ENCODE results near the gene CDC25B.
A peak's percentile ranks its signal among the peaks of the same experiment; 100 is the strongest.

Gene CDC25B

DNA sequence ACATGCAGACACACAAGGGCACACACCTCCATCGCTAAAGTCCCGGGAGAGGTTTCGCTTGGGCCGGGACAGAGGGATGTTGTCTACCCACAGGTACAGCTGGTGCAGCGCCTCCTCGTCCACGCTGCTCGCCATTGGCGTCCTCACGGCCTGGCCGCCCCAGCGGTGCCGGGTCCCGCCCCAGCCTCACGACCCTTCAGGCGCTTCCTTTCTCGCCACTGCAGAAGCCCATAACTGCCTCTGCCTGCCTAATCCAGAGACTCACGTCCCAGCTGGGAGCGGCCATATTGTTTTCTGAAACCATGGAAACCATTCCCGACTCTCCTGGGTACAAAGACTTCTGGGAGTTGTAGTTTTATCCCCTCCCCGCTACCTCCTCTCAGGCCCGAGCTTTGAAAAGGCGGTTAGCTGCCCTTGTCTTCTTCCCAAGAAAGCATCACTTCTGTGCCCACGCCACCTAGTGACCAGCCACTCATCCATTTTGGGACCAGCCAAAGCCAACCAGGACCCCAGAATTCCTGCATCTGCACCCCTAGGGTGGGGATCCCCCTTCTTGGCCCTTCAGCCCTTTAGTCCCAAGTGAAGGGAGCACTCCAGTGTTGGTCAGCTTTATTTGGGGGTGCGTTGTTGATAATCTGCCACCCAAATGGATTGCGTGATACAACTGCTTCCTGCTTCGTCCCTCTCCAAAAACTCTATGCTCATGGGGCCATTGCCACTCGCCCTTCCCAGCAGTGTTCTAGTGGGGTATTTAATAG lies 14.8 kb upstream of the CDC25B start, which contains the start of gene SPEF1 (continued):
- TF ChIP-seq, protein P1, sequence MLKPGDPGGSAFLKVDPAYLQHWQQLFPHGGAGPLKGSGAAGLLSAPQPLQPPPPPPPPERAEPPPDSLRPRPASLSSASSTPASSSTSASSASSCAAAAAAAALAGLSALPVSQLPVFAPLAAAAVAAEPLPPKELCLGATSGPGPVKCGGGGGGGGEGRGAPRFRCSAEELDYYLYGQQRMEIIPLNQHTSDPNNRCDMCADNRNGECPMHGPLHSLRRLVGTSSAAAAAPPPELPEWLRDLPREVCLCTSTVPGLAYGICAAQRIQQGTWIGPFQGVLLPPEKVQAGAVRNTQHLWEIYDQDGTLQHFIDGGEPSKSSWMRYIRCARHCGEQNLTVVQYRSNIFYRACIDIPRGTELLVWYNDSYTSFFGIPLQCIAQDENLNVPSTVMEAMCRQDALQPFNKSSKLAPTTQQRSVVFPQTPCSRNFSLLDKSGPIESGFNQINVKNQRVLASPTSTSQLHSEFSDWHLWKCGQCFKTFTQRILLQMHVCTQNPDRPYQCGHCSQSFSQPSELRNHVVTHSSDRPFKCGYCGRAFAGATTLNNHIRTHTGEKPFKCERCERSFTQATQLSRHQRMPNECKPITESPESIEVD (tag by site-specific recombination; IDR thresholded peaks at IDR 0.05): no peak
- TF ChIP-seq ZNF239 (tag by site-specific recombination; IDR thresholded peaks at IDR 0.05) (no peak), ZSCAN30 (tag by site-specific recombination; IDR thresholded peaks at IDR 0.05) (peak; percentile 63), ZNF670 (tag by site-specific recombination; IDR thresholded peaks at IDR 0.05; ENCODE audit: low read depth) (no peak), SCRT2 (tag by site-specific recombination; IDR thresholded peaks at IDR 0.05) (no peak), TRIM28 (IDR thresholded peaks at IDR 0.05; ENCODE audit: borderline replicate concordance, low read length) (no peak), ZNF223 (tag by site-specific recombination; IDR thresholded peaks at IDR 0.05) (no peak), SP2 (tag by site-specific recombination; IDR thresholded peaks at IDR 0.05) (peak; percentile 47; the same call in 1 of the 2 replicates), ZNF350 (tag by site-specific recombination; IDR thresholded peaks at IDR 0.05) (no peak), RBAK (tag by site-specific recombination; IDR thresholded peaks at IDR 0.05) (no peak), ZNF2 (tag by site-specific recombination; IDR thresholded peaks at IDR 0.05) (no peak), ZNF335 (tag by site-specific recombination; conservative IDR thresholded peaks at IDR 0.05) (peak; percentile 87), ZNF624 (tag by site-specific recombination; IDR thresholded peaks at IDR 0.05) (no peak), YY2 (tag by site-specific recombination; IDR thresholded peaks at IDR 0.05) (peak; percentile 95), MZF1 (tag by site-specific recombination; IDR thresholded peaks at IDR 0.05; ENCODE audit: borderline replicate concordance) (no peak), BCL11A (tag by site-specific recombination; IDR thresholded peaks at IDR 0.05; ENCODE audit: low read depth) (no peak), ZNF600 (tag by site-specific recombination; IDR thresholded peaks at IDR 0.05) (peak; percentile 43; the same call in 1 of the 2 replicates), MYNN (tag by site-specific recombination; IDR thresholded peaks at IDR 0.05; ENCODE audit: borderline replicate concordance) (no peak), ZNF221 (tag by site-specific recombination; IDR thresholded peaks at IDR 0.05; ENCODE audit: borderline replicate concordance) (no peak), IKZF3 (tag by site-specific recombination; IDR thresholded peaks at IDR 0.05) (peak; percentile 86), ZNF501 (tag by site-specific recombination; IDR thresholded peaks at IDR 0.05) (peak; percentile 46; the same call in 1 of the 2 replicates), ZNF571 (tag by site-specific recombination; IDR thresholded peaks at IDR 0.05) (no peak), ZSCAN23 (tag by site-specific recombination; IDR thresholded peaks at IDR 0.05) (no peak), ZNF473 (tag by site-specific recombination; IDR thresholded peaks at IDR 0.05) (no peak), ZNF274 (IDR thresholded peaks at IDR 0.05; ENCODE audit: low read length) (no peak), ZNF274 (tag by site-specific recombination; IDR thresholded peaks at IDR 0.05; ENCODE audit: borderline replicate concordance) (no peak), ZBTB17 (tag by site-specific recombination; IDR thresholded peaks at IDR 0.05) (peak; percentile 81; the same call in 1 of the 2 replicates), ZNF10 (tag by site-specific recombination; IDR thresholded peaks at IDR 0.05) (no peak), ZNF292 (tag by site-specific recombination; IDR thresholded peaks at IDR 0.05; ENCODE audit: borderline replicate concordance, low read depth) (no peak), ZNF654 (tag by site-specific recombination; IDR thresholded peaks at IDR 0.05; ENCODE audit: low read depth) (peak; percentile 65)
- TF ChIP-seq, protein P2, sequence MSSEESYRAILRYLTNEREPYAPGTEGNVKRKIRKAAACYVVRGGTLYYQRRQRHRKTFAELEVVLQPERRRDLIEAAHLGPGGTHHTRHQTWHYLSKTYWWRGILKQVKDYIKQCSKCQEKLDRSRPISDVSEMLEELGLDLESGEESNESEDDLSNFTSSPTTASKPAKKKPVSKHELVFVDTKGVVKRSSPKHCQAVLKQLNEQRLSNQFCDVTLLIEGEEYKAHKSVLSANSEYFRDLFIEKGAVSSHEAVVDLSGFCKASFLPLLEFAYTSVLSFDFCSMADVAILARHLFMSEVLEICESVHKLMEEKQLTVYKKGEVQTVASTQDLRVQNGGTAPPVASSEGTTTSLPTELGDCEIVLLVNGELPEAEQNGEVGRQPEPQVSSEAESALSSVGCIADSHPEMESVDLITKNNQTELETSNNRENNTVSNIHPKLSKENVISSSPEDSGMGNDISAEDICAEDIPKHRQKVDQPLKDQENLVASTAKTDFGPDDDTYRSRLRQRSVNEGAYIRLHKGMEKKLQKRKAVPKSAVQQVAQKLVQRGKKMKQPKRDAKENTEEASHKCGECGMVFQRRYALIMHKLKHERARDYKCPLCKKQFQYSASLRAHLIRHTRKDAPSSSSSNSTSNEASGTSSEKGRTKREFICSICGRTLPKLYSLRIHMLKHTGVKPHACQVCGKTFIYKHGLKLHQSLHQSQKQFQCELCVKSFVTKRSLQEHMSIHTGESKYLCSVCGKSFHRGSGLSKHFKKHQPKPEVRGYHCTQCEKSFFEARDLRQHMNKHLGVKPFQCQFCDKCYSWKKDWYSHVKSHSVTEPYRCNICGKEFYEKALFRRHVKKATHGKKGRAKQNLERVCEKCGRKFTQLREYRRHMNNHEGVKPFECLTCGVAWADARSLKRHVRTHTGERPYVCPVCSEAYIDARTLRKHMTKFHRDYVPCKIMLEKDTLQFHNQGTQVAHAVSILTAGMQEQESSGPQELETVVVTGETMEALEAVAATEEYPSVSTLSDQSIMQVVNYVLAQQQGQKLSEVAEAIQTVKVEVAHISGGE (tag by site-specific recombination; conservative IDR thresholded peaks at IDR 0.05; ENCODE audit: low read depth): no peak
- TF ChIP-seq, protein P3, sequence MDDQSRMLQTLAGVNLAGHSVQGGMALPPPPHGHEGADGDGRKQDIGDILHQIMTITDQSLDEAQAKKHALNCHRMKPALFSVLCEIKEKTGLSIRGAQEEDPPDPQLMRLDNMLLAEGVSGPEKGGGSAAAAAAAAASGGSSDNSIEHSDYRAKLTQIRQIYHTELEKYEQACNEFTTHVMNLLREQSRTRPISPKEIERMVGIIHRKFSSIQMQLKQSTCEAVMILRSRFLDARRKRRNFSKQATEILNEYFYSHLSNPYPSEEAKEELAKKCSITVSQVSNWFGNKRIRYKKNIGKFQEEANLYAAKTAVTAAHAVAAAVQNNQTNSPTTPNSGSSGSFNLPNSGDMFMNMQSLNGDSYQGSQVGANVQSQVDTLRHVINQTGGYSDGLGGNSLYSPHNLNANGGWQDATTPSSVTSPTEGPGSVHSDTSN (CRISPR knock-in tag; IDR thresholded peaks at IDR 0.05): no peak
- TF ChIP-seq, protein P4, sequence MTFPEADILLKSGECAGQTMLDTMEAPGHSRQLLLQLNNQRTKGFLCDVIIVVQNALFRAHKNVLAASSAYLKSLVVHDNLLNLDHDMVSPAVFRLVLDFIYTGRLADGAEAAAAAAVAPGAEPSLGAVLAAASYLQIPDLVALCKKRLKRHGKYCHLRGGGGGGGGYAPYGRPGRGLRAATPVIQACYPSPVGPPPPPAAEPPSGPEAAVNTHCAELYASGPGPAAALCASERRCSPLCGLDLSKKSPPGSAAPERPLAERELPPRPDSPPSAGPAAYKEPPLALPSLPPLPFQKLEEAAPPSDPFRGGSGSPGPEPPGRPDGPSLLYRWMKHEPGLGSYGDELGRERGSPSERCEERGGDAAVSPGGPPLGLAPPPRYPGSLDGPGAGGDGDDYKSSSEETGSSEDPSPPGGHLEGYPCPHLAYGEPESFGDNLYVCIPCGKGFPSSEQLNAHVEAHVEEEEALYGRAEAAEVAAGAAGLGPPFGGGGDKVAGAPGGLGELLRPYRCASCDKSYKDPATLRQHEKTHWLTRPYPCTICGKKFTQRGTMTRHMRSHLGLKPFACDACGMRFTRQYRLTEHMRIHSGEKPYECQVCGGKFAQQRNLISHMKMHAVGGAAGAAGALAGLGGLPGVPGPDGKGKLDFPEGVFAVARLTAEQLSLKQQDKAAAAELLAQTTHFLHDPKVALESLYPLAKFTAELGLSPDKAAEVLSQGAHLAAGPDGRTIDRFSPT (tag by site-specific recombination; IDR thresholded peaks at IDR 0.05): peak; percentile 42; the same call in 1 of the 2 replicates

All from HEK293 (cell line).